Measurements from ENCODE around the gene RAB27A. TPM values are rescaled to one million over a fixed set of nuclear protein-coding genes. Genes with fewer than 3 reads are reported as not detected.

The RAB27A gene
- total RNA-seq, 1 donor from 2014 or later: 14.5 TPM

GRCh38 chr15:55226127-55226526 is 63.5 kb downstream of the RAB27A start:
- Mint-ChIP-seq H3K4me3 (no peak overlapping the region), H3K27ac (no peak overlapping the region), H3K9me3 (no peaks in the 10 kb centered on the region), H3K36me3 (no peaks in the 10 kb centered on the region), H3K4me1 (ENCODE audit: unreplicated experiment) (no peaks in the 10 kb centered on the region), H3K27me3 (no peaks in the 10 kb centered on the region)
- DNase-seq (ENCODE audit: extremely low spot score, unreplicated experiment): no peak
- TF ChIP-seq CTCF (conservative IDR thresholded peaks at IDR 0.05): no peak

- H3K9me3 Mint-ChIP-seq: no peaks in the 10 kb centered on the region
- no peak overlapping the region for H3K4me3 Mint-ChIP-seq
- no peaks in the 10 kb centered on the region for H3K27me3 Mint-ChIP-seq
- no peak for DNase-seq (ENCODE audit: extremely low spot score, unreplicated experiment)
- H3K4me1 Mint-ChIP-seq (ENCODE audit: unreplicated experiment): no peaks in the 10 kb centered on the region
- no peak overlapping the region for H3K27ac Mint-ChIP-seq
- TF ChIP-seq CTCF (conservative IDR thresholded peaks at IDR 0.05): no peak
- H3K36me3 Mint-ChIP-seq: no peaks in the 10 kb centered on the region
Observed at GRCh38 chr15:55224892-55225291, 64.7 kb downstream of the RAB27A start.

GRCh38 chr15:55222588-55222987 is 67.0 kb downstream of the RAB27A start:
- TF ChIP-seq CTCF (conservative IDR thresholded peaks at IDR 0.05): no peak
- Mint-ChIP-seq H3K4me3 (no peak overlapping the region), H3K27ac (no peak overlapping the region), H3K36me3 (no peaks in the 10 kb centered on the region), H3K4me1 (ENCODE audit: unreplicated experiment) (no peaks in the 10 kb centered on the region), H3K27me3 (no peaks in the 10 kb centered on the region), H3K9me3 (no peaks in the 10 kb centered on the region)
- DNase-seq (ENCODE audit: extremely low spot score, unreplicated experiment): no peak

GRCh38 chr15:55221090-55222011 is 68.3 kb downstream of the RAB27A start:
- H3K27me3 Mint-ChIP-seq: no peaks in the 10 kb centered on the region
- no peak for TF ChIP-seq CTCF (conservative IDR thresholded peaks at IDR 0.05)
- H3K9me3 Mint-ChIP-seq: no peaks in the 10 kb centered on the region
- no peaks in the 10 kb centered on the region for H3K4me1 Mint-ChIP-seq (ENCODE audit: unreplicated experiment)
- H3K36me3 Mint-ChIP-seq: no peaks in the 10 kb centered on the region
- no peak for DNase-seq (ENCODE audit: extremely low spot score, unreplicated experiment)
- peak overlapping the region; percentile 14 for H3K27ac Mint-ChIP-seq
- H3K4me3 Mint-ChIP-seq: no peak overlapping the region

- Mint-ChIP-seq H3K9me3 (no peaks in the 10 kb centered on the region), H3K36me3 (no peaks in the 10 kb centered on the region), H3K4me3 (no peak overlapping the region), H3K27ac (peak overlapping the region; percentile 14), H3K4me1 (ENCODE audit: unreplicated experiment) (no peaks in the 10 kb centered on the region), H3K27me3 (no peaks in the 10 kb centered on the region)
- DNase-seq (ENCODE audit: extremely low spot score, unreplicated experiment): no peak
- no peak for TF ChIP-seq CTCF (conservative IDR thresholded peaks at IDR 0.05)
Observed at GRCh38 chr15:55220606-55221005, 69.0 kb downstream of the RAB27A start.
